Stimulated activated CD8-positive, alpha-beta memory T cell treated with anti-CD3 and anti-CD28 coated beads, Interleukin-7, amount 100 ng/mL, for 24 hours (primary cell): Measurements from ENCODE around the gene METTL9.
"Not testable (repeated sequence)": the region's sequence is repeated elsewhere in the genome, so short reads cannot be mapped to it uniquely, and the experiment has no call there.

Source experiments
- DNase-seq: peaks from one replicate; pipeline ENCODE4 v3.0.0-alpha.2; 2020; ENCODE audit warnings: low read depth

Gene METTL9

DNA sequence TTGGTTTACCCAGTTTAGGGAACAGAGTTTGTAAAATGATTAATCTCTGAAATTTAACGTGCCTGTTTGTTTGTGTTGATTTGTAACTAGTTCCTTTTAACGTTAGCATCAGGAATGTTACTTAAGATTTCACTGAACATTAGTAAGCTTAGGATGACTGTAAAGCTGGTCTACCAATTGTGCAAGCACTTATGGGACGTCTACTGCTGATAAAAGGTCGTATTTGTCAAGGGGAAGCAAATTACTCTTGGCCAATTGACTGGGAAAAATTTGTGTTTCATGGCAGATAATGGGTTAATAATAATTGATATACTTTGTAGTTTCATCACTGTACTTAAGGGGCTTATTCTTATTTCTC lies 11.8 kb downstream of the METTL9 start:
- DNase-seq = no peak

- DNase-seq = no peak
Observed at GRCh38 chr16:21611556-21612384, 12.4 kb downstream of the METTL9 start.

DNA sequence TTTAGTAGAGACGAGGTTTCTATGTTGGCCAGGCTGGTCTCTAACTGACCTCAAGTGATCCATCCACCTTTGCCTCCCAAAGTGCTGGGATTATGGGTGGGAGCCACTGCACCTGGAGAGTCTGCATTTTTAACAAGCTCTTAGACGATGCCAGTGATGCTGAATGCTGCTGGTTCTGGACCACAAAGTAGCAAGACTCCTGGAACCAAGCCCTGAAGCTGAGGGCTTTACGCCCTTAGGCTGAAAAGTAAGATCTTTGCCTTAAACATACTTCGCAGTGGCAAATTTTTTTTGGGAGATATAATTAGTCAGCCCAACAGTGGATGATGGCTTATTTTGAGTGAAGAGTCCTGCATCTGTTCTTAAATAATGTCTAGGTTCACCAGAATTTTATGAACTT lies 14.0 kb downstream of the METTL9 start:
- no peak for DNase-seq

GRCh38 chr16:21613781-21614180 lies 14.4 kb downstream of the METTL9 start:
- DNase-seq = no peak

- no peak for DNase-seq
Observed at GRCh38 chr16:21614896-21615295, 15.5 kb downstream of the METTL9 start.

- DNase-seq = no peak
Observed at GRCh38 chr16:21617607-21618006, 18.2 kb downstream of the METTL9 start.

DNA sequence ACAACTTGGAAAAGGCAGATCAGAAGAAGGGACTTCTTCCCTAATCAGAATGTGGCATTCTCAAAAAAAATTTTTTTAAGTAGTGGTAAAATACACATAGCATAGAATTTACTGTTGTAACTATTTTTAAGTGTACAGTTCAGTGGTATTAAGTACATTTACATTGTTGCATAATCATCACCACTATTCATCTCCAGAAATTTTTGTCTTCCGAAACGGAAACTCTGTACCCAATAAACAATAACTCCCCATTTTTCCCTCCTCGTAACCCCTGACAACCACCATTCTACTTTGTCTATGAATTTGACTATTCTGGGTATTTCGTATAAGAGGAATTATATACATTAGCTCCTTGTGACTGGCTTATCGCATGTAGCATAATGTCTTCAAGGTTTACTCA lies 18.9 kb downstream of the METTL9 start:
- no peak for DNase-seq

GRCh38 chr16:21619765-21620425 lies 20.5 kb downstream of the METTL9 start:
- no peak for DNase-seq

DNA sequence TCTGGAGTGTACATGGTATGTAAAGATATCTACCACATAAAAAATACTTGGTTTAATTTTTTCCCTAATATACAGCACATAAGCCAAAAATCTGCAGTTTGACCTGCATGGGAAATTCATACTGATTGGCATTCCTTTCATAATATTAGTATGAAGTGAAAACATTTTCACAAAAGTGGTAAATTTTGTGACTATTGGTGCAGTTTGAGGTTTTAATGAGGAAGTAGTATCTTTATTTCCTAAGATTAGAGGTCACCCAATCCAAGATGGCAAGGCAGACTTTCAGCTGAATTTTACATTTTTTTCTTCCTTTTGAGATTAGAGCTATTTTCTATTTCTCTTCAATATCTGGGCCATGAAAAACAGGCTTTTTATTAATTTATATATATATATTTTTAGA lies 21.2 kb downstream of the METTL9 start:
- DNase-seq = no peak

GRCh38 chr16:21622545-21622944 lies 23.2 kb downstream of the METTL9 start:
- DNase-seq = no peak

DNA sequence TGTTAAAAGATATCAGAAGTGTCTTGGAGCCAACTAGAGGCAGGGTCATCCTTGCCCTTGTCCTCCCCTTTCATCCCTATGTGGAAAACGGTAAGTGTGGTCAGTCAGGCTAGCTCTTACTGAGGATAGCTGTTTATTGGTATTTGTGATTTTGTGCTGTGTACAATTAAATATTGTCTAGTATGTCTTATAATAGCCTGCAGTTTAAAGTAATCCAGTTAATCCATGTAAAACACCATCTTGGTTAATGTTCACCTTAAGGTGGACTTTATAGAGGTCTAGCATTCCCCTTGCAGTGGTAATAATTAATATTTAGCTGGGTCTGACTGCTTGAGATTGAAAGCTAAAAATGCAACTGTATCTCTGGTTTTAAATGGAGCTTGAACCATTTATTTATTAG lies 25.6 kb downstream of the METTL9 start:
- no peak for DNase-seq

DNA sequence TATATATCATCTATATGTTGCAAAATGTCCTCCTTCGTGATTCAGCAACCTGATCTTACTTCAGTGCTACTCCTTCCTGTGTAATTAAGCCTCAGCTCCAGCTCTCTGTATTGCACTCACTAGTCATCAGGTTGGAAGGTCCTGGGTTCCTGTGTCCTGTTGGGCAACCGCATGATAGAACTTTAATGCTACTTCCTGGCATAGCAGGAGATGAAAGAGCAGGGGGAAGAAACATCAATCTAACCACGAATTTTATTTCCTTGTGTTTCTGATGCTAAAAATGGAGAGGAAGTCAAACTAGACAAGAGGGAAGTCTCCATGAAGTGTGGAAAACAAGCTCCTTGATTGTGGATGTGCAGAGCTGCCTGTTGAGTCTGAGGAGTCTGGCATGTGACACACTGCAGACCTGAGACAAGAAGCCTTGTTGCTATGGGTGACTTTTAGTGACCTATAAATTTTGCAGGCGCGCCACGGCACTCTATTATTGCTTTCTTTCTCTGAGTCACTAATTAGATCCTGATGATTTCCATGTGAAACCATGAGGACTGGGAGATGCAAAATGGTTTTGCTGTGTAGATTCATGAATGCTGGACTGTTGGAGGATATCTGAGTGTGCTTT lies 27.4 kb downstream of the METTL9 start:
- no peak for DNase-seq

- DNase-seq = no peak
Observed at GRCh38 chr16:21628121-21628726, 28.8 kb downstream of the METTL9 start.

DNA sequence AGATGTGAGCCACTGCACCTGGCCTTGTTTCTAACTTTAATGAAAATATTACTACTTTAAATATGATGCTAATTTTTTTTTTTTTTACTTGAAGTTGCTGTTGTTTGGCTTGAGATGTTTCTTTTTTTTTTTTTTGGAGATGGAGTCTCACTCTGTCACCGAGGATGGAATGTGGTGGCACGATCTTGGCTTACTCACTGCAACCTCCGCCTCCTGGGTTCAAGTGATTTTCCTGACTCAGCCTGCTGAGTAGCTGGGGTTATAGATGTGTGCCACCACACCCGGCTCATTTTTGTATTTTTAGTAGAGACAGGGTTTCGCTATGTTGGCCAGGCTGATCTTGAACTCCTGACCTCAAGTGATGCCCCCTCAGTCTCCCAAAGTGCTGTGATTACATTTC lies 29.4 kb downstream of the METTL9 start:
- no peak for DNase-seq

DNA sequence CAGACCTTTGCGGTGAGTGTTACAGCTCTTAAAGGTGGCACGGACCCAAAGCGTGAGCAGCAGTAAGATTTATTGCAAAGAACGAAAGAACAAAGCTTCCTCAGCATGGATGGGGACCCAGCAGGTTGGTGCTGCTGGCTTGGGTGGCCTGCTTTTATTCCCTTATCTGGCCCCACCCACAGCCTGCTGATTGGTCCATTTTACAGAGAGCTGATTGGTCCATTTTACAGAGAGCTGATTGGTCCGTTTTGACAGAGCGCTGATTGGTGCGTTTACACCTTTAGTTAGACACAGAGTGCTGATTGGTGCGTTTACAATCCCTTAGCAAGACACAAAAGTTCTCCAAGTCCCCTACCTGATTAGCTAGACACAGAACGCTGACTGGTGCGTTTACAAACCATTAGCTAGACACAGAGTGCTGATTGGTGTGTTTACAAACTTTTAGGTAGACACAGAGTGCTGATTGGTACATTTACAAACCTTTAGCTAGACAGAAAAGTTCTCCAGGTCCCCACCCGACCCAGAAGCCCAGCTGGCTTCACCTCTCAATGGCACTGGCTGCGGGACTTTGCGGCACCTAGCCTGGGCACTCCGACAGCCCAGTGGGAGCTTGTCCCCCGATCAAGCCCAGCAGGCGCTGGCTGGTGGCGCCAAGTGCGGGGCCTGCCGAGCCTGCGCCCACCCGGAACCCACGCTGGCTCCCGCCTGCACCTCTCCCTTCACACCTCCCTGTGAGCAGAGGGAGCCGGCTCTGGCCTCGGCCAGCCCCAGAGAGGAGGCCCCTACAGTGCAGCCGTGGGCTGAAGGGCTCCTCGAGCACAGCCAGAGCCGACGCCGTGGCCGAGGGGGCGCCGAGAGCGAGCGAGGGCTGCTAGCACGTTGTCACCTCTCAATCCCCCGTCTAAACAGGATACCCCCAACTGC lies 30.5 kb downstream of the METTL9 start:
- not testable (repeated sequence) for DNase-seq

DNA sequence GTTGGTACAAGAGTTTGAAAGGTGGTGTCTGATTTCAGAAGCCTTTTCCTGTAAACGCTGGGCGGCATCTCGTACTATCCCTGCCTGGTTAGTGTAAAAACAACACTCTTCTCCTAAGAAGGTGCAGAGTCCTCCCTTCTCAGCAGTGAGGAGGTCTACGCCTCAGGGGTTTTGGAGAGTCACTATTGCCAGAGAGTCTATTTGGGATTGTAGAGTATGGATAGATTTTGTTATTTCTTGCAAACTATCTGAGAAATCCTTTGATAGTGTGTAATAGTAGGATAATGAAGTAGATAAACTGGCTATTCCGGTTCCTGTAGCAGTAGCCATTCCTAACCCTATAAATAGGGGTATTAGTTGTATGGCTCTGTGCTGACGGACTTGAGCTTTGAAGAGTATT lies 31.5 kb downstream of the METTL9 start:
- not testable (repeated sequence) for DNase-seq

- not testable (repeated sequence) for DNase-seq
Observed at GRCh38 chr16:21631376-21631775, 32.0 kb downstream of the METTL9 start.

DNA sequence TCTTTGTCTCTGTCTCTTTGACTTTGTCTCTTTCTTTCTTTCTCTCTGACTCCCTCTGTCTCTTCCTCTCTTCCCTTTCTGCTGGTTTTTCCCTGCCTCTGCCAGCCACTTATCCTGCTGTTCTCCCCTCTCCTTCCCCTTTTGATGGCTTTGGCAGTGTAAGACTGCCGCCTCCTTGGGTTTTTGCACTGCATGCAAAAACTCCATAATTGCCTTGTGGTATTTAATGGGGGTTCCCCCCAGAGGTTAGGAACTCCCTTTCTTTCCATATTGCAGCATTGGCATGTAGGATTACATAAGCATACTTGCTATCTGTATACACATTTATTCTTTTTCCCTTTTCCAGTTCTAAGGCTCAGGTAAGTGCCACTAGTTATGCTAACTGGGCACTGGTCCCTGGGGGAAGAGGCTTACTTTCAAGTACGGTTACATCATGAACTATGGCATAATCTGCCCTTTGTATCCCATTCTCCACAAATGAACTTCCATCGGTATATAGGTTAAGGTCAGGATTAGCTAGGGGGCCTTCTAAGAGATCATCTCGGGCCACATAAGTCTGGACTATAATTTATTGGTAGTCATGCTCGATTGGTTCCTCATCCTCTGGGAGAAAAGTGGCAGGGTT lies 32.7 kb downstream of the METTL9 start:
- DNase-seq = not testable (repeated sequence)

DNA sequence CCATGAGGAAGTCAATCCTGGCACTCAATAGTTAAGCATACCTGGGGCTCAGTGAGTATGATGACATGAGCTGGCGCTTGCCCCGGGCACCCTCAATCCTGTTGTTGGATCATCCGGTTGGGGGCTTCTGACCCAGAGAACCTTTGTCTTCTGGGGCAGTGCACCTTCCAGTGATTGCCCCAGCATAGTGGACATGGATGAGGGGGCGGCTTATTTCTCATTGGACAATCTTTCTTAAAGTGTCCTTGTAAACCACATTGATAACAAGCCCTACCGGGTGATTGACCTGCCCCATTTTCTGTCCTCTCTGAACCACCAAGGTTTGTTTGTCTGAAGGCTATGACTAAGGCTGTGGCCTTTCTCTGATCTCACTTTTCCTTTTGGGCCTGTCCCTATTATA lies 34.8 kb downstream of the METTL9 start:
- DNase-seq = no peak

- DNase-seq = not testable (repeated sequence)
Observed at GRCh38 chr16:21635694-21636093, 36.3 kb downstream of the METTL9 start.
